Measurements from ENCODE around the gene OR2C1.

The OR2C1 gene

GRCh38 chr16:3400446-3400778 lies 44.7 kb downstream of the OR2C1 start:
- no peak for DNase-seq (ENCODE audit: low spot score)

- DNase-seq (ENCODE audit: low spot score), result peak; percentile 98
These were observed 45.3 kb downstream of the OR2C1 start, which contains the start of the genes ZNF174 and ZSCAN32 for GRCh38 chr16:3400779-3401688. TSS of gene ZNF174 (plus strand) at chr16:3401215. CDS start at chr16:3402005, 790 bp downstream. TSS of gene ZSCAN32 (minus strand) at chr16:3401004. CDS start at chr16:3397557, 3,447 bp downstream.

- DNase-seq (ENCODE audit: low spot score), result no peak
These were observed 46.2 kb downstream of the OR2C1 start for GRCh38 chr16:3401719-3402397.

Measured in left forelimb (tissue), 1 donor.